RWPE2 (cell line): ENCODE results near the gene NMRK1.
A peak's percentile ranks its signal among the peaks of the same experiment; 100 is the strongest.

Experiments used
- ATAC-seq: fragments of 200-7000 bp; cut with Tn5 transposase; 3 replicates; pipeline ENCODE4 v1.9.1; 2021; ENCODE audit warnings: low read depth
- DNase-seq: peaks from one replicate; pipeline ENCODE4 v3.0.0-alpha.2; 2020; ENCODE audit warnings: low spot score
- H3K27ac ChIP-seq: fragments of 450-650 bp; 2 replicates; pipeline ENCODE4 v1.5.1; 2017; ENCODE audit warnings: mild to moderate bottlenecking; ENCODE audit not compliant: poor library complexity, severe bottlenecking
- H3K27me3 ChIP-seq: fragments of 250-450 bp; sonication (Bioruptor Pico); 2 replicates; pipeline ENCODE4 v1.5.1; 2021; ENCODE audit warnings: mild to moderate bottlenecking, moderate library complexity; ENCODE audit not compliant: insufficient read depth, poor library complexity, severe bottlenecking
- H3K36me3 ChIP-seq: fragments of 250-450 bp; sonication (Bioruptor Pico); 2 replicates; pipeline ENCODE4 v1.5.1; 2020; ENCODE audit warnings: low read depth, mild to moderate bottlenecking, moderate library complexity
- H3K4me1 ChIP-seq: fragments of 250-450 bp; sonication (Bioruptor Pico); 2 replicates; pipeline ENCODE4 v1.5.1; 2021; ENCODE audit warnings: mild to moderate bottlenecking, moderate library complexity; ENCODE audit not compliant: insufficient read depth, poor library complexity, severe bottlenecking
- H3K4me3 ChIP-seq: fragments of 250-450 bp; sonication (Bioruptor Pico); 2 replicates; pipeline ENCODE4 v1.5.1; 2021; ENCODE audit warnings: mild to moderate bottlenecking, moderate library complexity; ENCODE audit not compliant: severe bottlenecking
- H3K9me3 ChIP-seq: fragments of 250-450 bp; sonication (Bioruptor Pico); 2 replicates; pipeline ENCODE4 v1.5.1; 2021; ENCODE audit warnings: mild to moderate bottlenecking, moderate library complexity; ENCODE audit not compliant: severe bottlenecking
- CTCF ChIP-seq: fragments of 450-650 bp; IDR thresholded peaks from one replicate; pipeline ENCODE4 v1.5.1; 2017; ENCODE audit warnings: mild to moderate bottlenecking, moderate library complexity; ENCODE audit not compliant: poor library complexity, severe bottlenecking

The NMRK1 gene

GRCh38 chr9:75041041-75041440, 46.9 kb downstream of the NMRK1 start:
- no peaks in the 10 kb centered on the region for H3K4me1 ChIP-seq
- H3K27ac ChIP-seq: no peak overlapping the region
- H3K4me3 ChIP-seq: no peak overlapping the region
- no peaks in the 10 kb centered on the region for H3K36me3 ChIP-seq
- no peak for ATAC-seq
- H3K27me3 ChIP-seq: no peaks in the 10 kb centered on the region
- TF ChIP-seq CTCF: no peak
- DNase-seq: no peak
- no peaks in the 10 kb centered on the region for H3K9me3 ChIP-seq

GRCh38 chr9:75039801-75040200, 48.2 kb downstream of the NMRK1 start:
- no peak for ATAC-seq
- Histone ChIP-seq H3K4me1 (no peaks in the 10 kb centered on the region), H3K9me3 (no peaks in the 10 kb centered on the region), H3K27ac (no peak overlapping the region), H3K4me3 (no peak overlapping the region), H3K36me3 (no peaks in the 10 kb centered on the region), H3K27me3 (no peaks in the 10 kb centered on the region)
- DNase-seq: no peak
- no peak for TF ChIP-seq CTCF

- H3K4me1 ChIP-seq: no peaks in the 10 kb centered on the region
- TF ChIP-seq CTCF: no peak
- H3K36me3 ChIP-seq: no peaks in the 10 kb centered on the region
- no peak overlapping the region for H3K27ac ChIP-seq
- no peak overlapping the region for H3K4me3 ChIP-seq
- H3K27me3 ChIP-seq: no peaks in the 10 kb centered on the region
- DNase-seq: no peak
- no peaks in the 10 kb centered on the region for H3K9me3 ChIP-seq
- ATAC-seq: 0 out of 3 replicates have a peak, but pooled peaks have one; percentile 33
Measured at GRCh38 chr9:75039009-75039408, 48.9 kb downstream of the NMRK1 start.

GRCh38 chr9:75036793-75037192, 51.2 kb downstream of the NMRK1 start:
- no peak for ATAC-seq
- H3K4me3 ChIP-seq: no peak overlapping the region
- H3K27me3 ChIP-seq: no peaks in the 10 kb centered on the region
- no peaks in the 10 kb centered on the region for H3K36me3 ChIP-seq
- DNase-seq: no peak
- H3K4me1 ChIP-seq: no peaks in the 10 kb centered on the region
- H3K27ac ChIP-seq: no peak overlapping the region
- no peak for TF ChIP-seq CTCF
- H3K9me3 ChIP-seq: no peaks in the 10 kb centered on the region

GRCh38 chr9:75033791-75034473, 54.0 kb downstream of the NMRK1 start:
- no peaks in the 10 kb centered on the region for H3K36me3 ChIP-seq
- no peak overlapping the region for H3K4me3 ChIP-seq
- no peaks in the 10 kb centered on the region for H3K9me3 ChIP-seq
- no peak overlapping the region for H3K27ac ChIP-seq
- H3K4me1 ChIP-seq: no peaks in the 10 kb centered on the region
- ATAC-seq (no peak), DNase-seq (no peak)
- no peak for TF ChIP-seq CTCF
- no peaks in the 10 kb centered on the region for H3K27me3 ChIP-seq
